COLO668 (cell line): Measurements from ENCODE around the gene GRIN3B.

ENCODE experiments used
- DNase-seq: peaks from one replicate; lab custom pipeline; 2025; ENCODE audit not compliant: unreplicated experiment; lab: John Stamatoyannopoulos, UW

Gene GRIN3B

GRCh38 chr19:990119-990571, 10.1 kb upstream of the GRIN3B start:
- DNase-seq: no peak

GRCh38 chr19:990746-991145, 9.5 kb upstream of the GRIN3B start:
- no peak for DNase-seq

- no peak for DNase-seq
Observed at GRCh38 chr19:991174-991931, 8.9 kb upstream of the GRIN3B start.

GRCh38 chr19:991932-992669, 8.1 kb upstream of the GRIN3B start:
- no peak for DNase-seq

- DNase-seq: no peak
Observed at GRCh38 chr19:992670-993055, 7.6 kb upstream of the GRIN3B start.

DNA sequence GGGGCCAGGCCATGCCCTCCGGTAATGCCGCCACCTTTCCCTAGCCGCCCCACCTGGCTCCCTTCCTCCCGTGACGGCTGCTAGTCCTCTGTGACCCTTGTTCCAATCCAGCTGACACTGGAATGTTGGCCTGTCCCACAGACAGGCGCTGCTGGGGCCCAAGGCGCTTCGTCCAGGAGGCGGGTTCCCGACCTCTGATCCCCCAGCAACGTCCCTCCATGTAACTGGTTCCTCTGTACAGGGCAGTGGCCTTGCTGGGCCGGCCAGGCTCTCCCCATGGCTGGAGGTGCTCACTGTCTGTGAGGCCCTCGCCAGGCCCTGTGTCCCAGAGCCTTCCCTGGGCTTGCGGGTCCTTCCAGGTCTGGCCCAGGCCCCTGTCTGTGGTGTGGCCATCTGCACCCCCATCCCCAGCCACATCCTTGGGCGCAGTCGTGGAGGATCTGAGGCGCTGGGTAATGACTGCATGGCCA, 6.8 kb upstream of the GRIN3B start:
- DNase-seq: no peak

DNA sequence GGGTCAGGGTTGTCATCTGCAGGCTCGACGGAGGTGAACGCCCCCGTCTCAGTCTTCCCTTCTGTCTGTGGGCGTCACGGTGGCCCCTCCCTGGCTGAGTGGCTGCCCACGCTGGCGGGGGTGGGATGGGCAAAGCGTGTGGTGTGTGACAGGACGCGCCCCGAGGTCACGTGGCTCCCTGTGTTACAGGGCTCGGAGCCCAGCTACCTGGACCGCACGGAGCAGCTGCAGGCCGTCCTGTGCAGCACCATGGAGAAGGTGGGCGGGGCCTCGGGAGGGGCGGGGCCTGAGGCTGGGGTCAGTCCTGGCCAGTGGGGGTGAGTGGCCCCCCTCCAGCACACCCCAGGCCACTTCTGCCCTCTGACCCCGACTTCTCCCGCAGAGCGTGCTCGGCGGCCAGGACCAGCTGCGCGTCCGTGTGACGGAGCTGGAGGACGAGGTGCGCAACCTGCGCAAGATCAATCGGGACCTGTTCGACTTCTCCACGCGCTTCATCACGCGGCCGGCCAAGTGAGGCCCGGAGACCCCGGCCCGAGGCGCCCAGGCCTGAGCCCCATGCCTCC, 6.3 kb upstream of the GRIN3B start:
- DNase-seq: no peak

DNA sequence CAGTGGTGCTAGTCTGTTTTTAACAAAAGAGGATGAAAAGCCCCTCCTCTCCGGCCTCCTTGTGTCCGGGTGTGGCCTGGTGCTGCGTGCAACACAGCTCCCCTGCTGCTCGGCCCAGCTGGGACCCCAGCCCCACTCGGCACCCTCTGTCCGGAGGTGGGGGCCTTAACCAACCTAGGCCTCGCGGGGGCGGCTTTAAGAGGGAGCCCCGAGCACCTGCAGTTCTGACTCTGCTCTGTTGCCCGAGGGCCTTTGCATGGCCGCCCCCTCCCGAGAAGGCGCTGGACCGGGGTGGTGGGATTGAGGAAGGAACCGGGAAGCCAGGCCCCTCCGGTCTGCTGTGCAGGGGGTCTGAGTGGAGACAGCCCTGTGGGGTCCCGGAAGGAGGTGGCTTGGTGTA, 5.7 kb upstream of the GRIN3B start:
- DNase-seq: no peak

GRCh38 chr19:995051-995827, 5.0 kb upstream of the GRIN3B start:
- DNase-seq: peak; percentile 44

- DNase-seq: peak; percentile 70
Observed at GRCh38 chr19:996051-996838, 4.0 kb upstream of the GRIN3B start.

GRCh38 chr19:998064-998463, 2.2 kb upstream of the GRIN3B start:
- DNase-seq: no peak

DNA sequence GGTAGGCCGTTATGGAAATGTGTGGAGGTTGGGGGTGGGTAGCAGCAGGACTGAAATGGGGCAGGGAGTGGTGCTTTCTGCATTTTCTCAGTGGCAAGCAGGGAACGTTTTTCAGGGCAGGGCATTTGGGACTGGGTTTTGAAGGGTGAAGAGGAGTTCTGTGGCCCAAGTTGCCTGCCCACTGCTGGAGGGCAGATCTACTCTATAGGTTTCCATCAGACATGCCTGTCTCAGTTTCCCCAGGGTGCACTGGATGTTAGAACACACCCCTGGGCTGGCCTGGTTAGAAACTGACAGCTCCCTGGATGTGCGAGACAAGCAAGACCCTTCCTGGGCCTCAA, 870 bp upstream of the GRIN3B start:
- no peak for DNase-seq

- no peak for DNase-seq
Observed at GRCh38 chr19:1000591-1001537, 645 bp downstream of the GRIN3B start.

GRCh38 chr19:1001538-1002166, 1.4 kb downstream of the GRIN3B start:
- peak; percentile 41 for DNase-seq

- no peak for DNase-seq
Observed at GRCh38 chr19:1002600-1002999, 2.4 kb downstream of the GRIN3B start.

DNA sequence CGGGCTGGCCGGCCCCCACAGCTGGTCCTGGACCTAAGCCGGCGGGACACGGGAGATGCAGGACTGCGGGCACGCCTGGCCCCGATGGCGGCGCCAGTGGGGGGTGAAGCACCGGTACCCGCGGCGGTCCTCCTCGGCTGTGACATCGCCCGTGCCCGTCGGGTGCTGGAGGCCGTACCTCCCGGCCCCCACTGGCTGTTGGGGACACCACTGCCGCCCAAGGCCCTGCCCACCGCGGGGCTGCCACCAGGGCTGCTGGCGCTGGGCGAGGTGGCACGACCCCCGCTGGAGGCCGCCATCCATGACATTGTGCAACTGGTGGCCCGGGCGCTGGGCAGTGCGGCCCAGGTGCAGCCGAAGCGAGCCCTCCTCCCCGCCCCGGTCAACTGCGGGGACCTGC, 3.1 kb downstream of the GRIN3B start:
- DNase-seq: no peak

DNA sequence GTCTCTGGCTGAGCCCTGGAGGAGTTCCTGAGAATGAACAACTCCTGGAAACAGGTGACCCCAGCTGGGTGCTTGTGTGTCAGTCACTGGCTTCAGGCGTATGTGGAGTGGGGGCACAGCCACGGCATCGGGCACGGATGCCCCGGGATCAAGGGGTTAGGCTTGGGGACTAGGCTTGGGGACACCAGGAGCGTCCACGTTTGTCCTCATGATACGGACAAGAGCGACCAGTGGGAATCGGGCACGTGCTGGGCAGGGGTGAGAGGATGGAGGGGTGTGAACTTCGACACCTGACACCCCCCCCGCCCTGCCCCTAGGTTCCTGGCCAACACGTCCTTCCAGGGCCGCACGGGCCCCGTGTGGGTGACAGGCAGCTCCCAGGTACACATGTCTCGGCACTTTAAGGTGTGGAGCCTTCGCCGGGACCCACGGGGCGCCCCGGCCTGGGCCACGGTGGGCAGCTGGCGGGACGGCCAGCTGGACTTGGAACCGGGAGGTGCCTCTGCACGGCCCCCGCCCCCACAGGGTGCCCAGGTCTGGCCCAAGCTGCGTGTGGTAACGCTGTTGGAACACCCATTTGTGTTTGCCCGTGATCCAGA, 4.1 kb downstream of the GRIN3B start:
- DNase-seq: no peak

DNA sequence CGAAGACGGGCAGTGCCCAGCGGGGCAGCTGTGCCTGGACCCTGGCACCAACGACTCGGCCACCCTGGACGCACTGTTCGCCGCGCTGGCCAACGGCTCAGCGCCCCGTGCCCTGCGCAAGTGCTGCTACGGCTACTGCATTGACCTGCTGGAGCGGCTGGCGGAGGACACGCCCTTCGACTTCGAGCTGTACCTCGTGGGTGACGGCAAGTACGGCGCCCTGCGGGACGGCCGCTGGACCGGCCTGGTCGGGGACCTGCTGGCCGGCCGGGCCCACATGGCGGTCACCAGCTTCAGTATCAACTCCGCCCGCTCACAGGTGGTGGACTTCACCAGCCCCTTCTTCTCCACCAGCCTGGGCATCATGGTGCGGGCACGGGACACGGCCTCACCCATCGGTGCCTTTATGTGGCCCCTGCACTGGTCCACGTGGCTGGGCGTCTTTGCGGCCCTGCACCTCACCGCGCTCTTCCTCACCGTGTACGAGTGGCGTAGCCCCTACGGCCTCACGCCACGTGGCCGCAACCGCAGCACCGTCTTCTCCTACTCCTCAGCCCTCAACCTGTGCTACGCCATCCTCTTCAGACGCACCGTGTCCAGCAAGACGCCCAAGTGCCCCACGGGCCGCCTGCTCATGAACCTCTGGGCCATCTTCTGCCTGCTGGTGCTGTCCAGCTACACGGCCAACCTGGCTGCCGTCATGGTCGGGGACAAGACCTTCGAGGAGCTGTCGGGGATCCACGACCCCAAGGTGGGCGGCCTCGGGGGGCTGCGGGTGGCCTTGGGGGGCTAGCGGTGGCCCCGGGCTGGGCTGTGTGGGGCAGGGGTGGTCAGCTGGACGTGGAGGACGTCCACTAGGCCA, 4.8 kb downstream of the GRIN3B start:
- no peak for DNase-seq
